SK-N-DZ (cell line): Measurements from ENCODE around the gene TLR9.

Experiments used
- DNase-seq: peaks from one replicate; pipeline ENCODE4 v3.0.0-alpha.2; 2015; ENCODE audit warnings: low spot score
- small RNA-seq, 2 experiments: library from RNA; depleted of rRNA; stranded (forward); fragments of <200 nt; gene quantifications; one replicate each; pipeline ENCODE3, GENCODE V24; 2014

Gene TLR9

GRCh38 chr3:52172262-52172757 is 53.1 kb downstream of the TLR9 start:
- no peak for DNase-seq

GRCh38 chr3:52171514-52172261 is 53.8 kb downstream of the TLR9 start:
- no peak for DNase-seq

Small RNAs within 50 kb of the gene (small RNA-seq; reads per million reads assigned to genes)
- 7.0 to 85.9 reads per million in 2 experiments for gene MIRLET7G
